Stimulated activated CD4-positive, alpha-beta T cell treated with anti-CD3 and anti-CD28 coated beads, Interleukin-12 subunit alpha, Interleukin-12 subunit beta, amount 100 ng/mL, for 48 hours (primary cell): ENCODE measurements around the gene BLTP3A.

Source experiments
- DNase-seq, 3 donors: peaks; one replicate each; pipeline ENCODE4 v3.0.0-alpha.2; 2020; ENCODE audit warnings: low read depth in 2 of 3, low spot score in 1 of 3

Gene BLTP3A

GRCh38 chr6:34819571-34820480 is 27.9 kb downstream of the BLTP3A start:
- DNase-seq = no peak

GRCh38 chr6:34829137-34829536 is 37.3 kb downstream of the BLTP3A start:
- no peak for DNase-seq

GRCh38 chr6:34832942-34833341 is 41.1 kb downstream of the BLTP3A start:
- DNase-seq = no peak

GRCh38 chr6:34834789-34835518 is 43.1 kb downstream of the BLTP3A start:
- DNase-seq = no peak

GRCh38 chr6:34836008-34836407 is 44.1 kb downstream of the BLTP3A start:
- no peak for DNase-seq

GRCh38 chr6:34836451-34836850 is 44.6 kb downstream of the BLTP3A start:
- no peak for DNase-seq

- no peak for DNase-seq
Measured at GRCh38 chr6:34837528-34837927, 45.6 kb downstream of the BLTP3A start.

- DNase-seq = no peak
Measured at GRCh38 chr6:34839666-34840352, 47.9 kb downstream of the BLTP3A start.
